K562 (cell line): Measurements from ENCODE around the gene WDR81. TPM values are rescaled to one million over a fixed set of nuclear protein-coding genes. Genes with fewer than 3 reads are reported as not detected.

Experiments used
- JUND ChIP-seq, 2 experiments: IDR thresholded peaks; 2 replicates in 1 of 2; 3 replicates in 1 of 2; pipeline ENCODE4 v1.6.1; 2011; ENCODE audit warnings: borderline replicate concordance in 2 of 2, low read depth in 2 of 2, low read length in 2 of 2, improper control_type of control experiment in 1 of 2, missing biosample characterization in 1 of 2, missing genetic modification characterization in 1 of 2, missing genetic modification reagents in 1 of 2
- RFX7 ChIP-seq: fragments of 250-450 bp; sonication (Bioruptor Pico); IDR thresholded peaks from 2 replicates; pipeline ENCODE4 v1.5.1; 2021; ENCODE audit warnings: mild to moderate bottlenecking
- SIN3A ChIP-seq, 2 experiments: fragments of 150-350 bp in 1 of 2; IDR thresholded peaks; 2 replicates each; pipeline ENCODE4 v1.6.1; 2011 to 2016; ENCODE audit warnings: borderline replicate concordance in 2 of 2, low read depth in 2 of 2, low read length in 2 of 2, mild to moderate bottlenecking in 2 of 2, moderate library complexity in 2 of 2; ENCODE audit not compliant: control insufficient read depth in 1 of 2
- TCF7L2 ChIP-seq: fragments of 150-350 bp; IDR thresholded peaks from 2 replicates; pipeline ENCODE4 v1.6.1; 2016; ENCODE audit warnings: low read depth, mild to moderate bottlenecking, low read length, moderate library complexity
- TEAD4 ChIP-seq, 2 experiments: sonication (generic) in 1 of 2; formaldehyde crosslinking in 1 of 2; IDR thresholded peaks; 2 replicates each; pipeline versions ENCODE4 v1.6.1 to v1.8.0; 2012 to 2022; ENCODE audit warnings: borderline replicate concordance in 1 of 2, inconsistent platforms in 1 of 2, low read length in 1 of 2, mild to moderate bottlenecking in 1 of 2, missing genetic modification reagents in 1 of 2
- ZNF133 ChIP-seq: fragments of 250-450 bp; sonication (Bioruptor Pico); IDR thresholded peaks from 2 replicates; pipeline ENCODE4 v1.4.0; 2020; ENCODE audit warnings: mild to moderate bottlenecking
- polyA plus RNA-seq, 8 experiments: library from polyadenylated mRNA; depleted of rRNA in 4 of 8; stranded (reverse) in 5 of 8; unstranded in 3 of 8; fragments of >200 nt; fragmentation: Nextera tagmentation in 2 of 8; fragmentation: Illumina TruSeq in 1 of 8; extraction: Ambion mirVana in 2 of 8; extraction: Trizol in 1 of 8; gene quantifications; 2 replicates each; pipeline versions ENCODE4 v1.2.1 to v1.2.3, GENCODE V29; 2011 to 2014; ENCODE audit warnings: inconsistent platforms in 1 of 8, missing spikeins in 1 of 8
- total RNA-seq, 7 experiments: library from RNA; depleted of rRNA in 6 of 7; stranded (reverse); fragments of >200 nt in 6 of 7; fragmentation: Illumina TruSeq in 2 of 7; extraction: Trizol in 2 of 7; gene quantifications; 2 replicates each; pipeline versions ENCODE4 v1.2.1 to v1.2.3, GENCODE V29; 2011 to 2021; ENCODE audit warnings: low replicate concordance in 1 of 7
- TF ChIP-seq, protein P1 (sequence below): fragments of 200-800 bp; sonication (Bioruptor generic); IDR thresholded peaks from 2 replicates; pipeline ENCODE4 v1.6.1; 2017; ENCODE audit warnings: missing genetic modification characterization, missing compliant biosample characterization
- TF ChIP-seq, protein P2 (sequence below), 2 experiments: fragments of 450-650 bp; IDR thresholded peaks; 2 replicates each; pipeline ENCODE4 v1.6.1; 2016
- TF ChIP-seq, protein P3 (sequence below), 2 experiments: fragments of 450-650 bp; conservative IDR thresholded peaks; 2 replicates each; pipeline ENCODE4 v1.6.1; 2017; ENCODE audit warnings: mild to moderate bottlenecking in 2 of 2, moderate library complexity in 2 of 2
- TF ChIP-seq, protein P4 (sequence below): fragments of 250-450 bp; sonication (Bioruptor Pico); IDR thresholded peaks from 2 replicates; pipeline ENCODE4 v1.4.0; 2020; ENCODE audit warnings: mild to moderate bottlenecking, moderate library complexity
- TF ChIP-seq, protein P5 (sequence below): fragments of 450-650 bp; IDR thresholded peaks from 2 replicates; pipeline ENCODE4 v1.6.1; 2018; ENCODE audit not compliant: partially characterized antibody

The WDR81 gene
- total and polyA plus RNA-seq, 9 of the 15 experiments (the other 6 are each of a cell fraction or from before 2014, with no cell fraction given), result 0.01 to 17.1 (median 3.3) TPM

DNA sequence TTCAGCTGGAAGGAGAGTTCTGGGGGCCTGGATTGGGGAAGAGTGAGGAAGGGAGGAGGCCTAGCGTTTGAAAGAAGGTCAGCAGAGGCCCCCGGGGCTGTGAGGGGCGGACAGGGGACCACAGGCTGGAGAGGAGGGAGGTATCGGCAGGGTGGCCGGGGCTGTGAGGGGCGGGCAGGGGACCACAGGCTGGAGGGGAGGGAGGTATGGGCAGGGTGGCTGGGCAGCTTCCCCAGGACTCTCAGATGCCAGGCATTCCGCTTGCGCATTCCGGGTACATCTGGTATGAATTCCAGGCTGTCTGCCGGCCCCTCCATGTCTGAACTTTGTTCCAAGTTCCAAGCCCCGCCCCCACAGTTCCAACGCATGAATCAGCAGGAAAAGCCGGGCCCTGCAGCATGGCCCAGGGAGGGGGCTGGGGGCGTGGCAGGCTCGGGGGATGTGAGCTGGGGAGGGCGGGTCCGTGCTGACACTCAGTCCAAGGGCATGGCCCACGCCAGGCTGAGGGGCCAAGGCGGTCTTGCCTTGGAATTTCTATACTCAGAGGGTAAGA is 10.0 kb upstream of the WDR81 start (continued):
- TF ChIP-seq SIN3A (IDR thresholded peaks at IDR 0.05; ENCODE audit: borderline replicate concordance in 2 of 2, control insufficient read depth in 1 of 2, low read depth in 2 of 2, low read length in 2 of 2) (peak in 1 of 2 experiments; percentile 70; a peak in 1 of 4 replicates), TEAD4 (IDR thresholded peaks at IDR 0.05; ENCODE audit: low read length) (0 out of 2 replicates have a peak, but pooled peaks have one; percentile 32), TEAD4 (CRISPR knock-in tag; IDR thresholded peaks at IDR 0.05; ENCODE audit: borderline replicate concordance) (no peak), RFX7 (CRISPR knock-in tag) (no peak), TCF7L2 (no peak), ZNF133 (no peak), JUND (IDR thresholded peaks at IDR 0.05; ENCODE audit: borderline replicate concordance, low read depth, low read length) (0 out of 2 replicates have a peak, but pooled peaks have one; percentile 37), JUND (tag; IDR thresholded peaks at IDR 0.05; ENCODE audit: borderline replicate concordance, low read depth, low read length) (no peak)
- TF ChIP-seq, protein P1, sequence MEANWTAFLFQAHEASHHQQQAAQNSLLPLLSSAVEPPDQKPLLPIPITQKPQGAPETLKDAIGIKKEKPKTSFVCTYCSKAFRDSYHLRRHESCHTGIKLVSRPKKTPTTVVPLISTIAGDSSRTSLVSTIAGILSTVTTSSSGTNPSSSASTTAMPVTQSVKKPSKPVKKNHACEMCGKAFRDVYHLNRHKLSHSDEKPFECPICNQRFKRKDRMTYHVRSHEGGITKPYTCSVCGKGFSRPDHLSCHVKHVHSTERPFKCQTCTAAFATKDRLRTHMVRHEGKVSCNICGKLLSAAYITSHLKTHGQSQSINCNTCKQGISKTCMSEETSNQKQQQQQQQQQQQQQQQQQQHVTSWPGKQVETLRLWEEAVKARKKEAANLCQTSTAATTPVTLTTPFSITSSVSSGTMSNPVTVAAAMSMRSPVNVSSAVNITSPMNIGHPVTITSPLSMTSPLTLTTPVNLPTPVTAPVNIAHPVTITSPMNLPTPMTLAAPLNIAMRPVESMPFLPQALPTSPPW (CRISPR knock-in tag), result peak; percentile 86
- TF ChIP-seq, protein P2, sequence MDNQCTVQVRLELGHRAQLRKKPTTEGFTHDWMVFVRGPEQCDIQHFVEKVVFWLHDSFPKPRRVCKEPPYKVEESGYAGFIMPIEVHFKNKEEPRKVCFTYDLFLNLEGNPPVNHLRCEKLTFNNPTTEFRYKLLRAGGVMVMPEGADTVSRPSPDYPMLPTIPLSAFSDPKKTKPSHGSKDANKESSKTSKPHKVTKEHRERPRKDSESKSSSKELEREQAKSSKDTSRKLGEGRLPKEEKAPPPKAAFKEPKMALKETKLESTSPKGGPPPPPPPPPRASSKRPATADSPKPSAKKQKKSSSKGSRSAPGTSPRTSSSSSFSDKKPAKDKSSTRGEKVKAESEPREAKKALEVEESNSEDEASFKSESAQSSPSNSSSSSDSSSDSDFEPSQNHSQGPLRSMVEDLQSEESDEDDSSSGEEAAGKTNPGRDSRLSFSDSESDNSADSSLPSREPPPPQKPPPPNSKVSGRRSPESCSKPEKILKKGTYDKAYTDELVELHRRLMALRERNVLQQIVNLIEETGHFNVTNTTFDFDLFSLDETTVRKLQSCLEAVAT (IDR thresholded peaks at IDR 0.05), result 0 out of 4 replicates have a peak, but pooled peaks of 1 of the 2 experiments have one; percentile 18
- TF ChIP-seq, protein P3, sequence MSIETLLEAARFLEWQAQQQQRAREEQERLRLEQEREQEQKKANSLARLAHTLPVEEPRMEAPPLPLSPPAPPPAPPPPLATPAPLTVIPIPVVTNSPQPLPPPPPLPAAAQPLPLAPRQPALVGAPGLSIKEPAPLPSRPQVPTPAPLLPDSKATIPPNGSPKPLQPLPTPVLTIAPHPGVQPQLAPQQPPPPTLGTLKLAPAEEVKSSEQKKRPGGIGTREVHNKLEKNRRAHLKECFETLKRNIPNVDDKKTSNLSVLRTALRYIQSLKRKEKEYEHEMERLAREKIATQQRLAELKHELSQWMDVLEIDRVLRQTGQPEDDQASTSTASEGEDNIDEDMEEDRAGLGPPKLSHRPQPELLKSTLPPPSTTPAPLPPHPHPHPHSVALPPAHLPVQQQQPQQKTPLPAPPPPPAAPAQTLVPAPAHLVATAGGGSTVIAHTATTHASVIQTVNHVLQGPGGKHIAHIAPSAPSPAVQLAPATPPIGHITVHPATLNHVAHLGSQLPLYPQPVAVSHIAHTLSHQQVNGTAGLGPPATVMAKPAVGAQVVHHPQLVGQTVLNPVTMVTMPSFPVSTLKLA (conservative IDR thresholded peaks at IDR 0.05), result peak; percentile 80 to 91
- TF ChIP-seq, protein P4, sequence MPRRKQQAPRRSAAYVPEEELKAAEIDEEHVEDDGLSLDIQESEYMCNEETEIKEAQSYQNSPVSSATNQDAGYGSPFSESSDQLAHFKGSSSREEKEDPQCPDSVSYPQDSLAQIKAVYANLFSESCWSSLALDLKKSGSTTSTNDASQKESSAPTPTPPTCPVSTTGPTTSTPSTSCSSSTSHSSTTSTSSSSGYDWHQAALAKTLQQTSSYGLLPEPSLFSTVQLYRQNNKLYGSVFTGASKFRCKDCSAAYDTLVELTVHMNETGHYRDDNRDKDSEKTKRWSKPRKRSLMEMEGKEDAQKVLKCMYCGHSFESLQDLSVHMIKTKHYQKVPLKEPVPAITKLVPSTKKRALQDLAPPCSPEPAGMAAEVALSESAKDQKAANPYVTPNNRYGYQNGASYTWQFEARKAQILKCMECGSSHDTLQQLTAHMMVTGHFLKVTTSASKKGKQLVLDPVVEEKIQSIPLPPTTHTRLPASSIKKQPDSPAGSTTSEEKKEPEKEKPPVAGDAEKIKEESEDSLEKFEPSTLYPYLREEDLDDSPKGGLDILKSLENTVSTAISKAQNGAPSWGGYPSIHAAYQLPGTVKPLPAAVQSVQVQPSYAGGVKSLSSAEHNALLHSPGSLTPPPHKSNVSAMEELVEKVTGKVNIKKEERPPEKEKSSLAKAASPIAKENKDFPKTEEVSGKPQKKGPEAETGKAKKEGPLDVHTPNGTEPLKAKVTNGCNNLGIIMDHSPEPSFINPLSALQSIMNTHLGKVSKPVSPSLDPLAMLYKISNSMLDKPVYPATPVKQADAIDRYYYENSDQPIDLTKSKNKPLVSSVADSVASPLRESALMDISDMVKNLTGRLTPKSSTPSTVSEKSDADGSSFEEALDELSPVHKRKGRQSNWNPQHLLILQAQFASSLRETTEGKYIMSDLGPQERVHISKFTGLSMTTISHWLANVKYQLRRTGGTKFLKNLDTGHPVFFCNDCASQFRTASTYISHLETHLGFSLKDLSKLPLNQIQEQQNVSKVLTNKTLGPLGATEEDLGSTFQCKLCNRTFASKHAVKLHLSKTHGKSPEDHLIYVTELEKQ (CRISPR knock-in tag), result no peak
- TF ChIP-seq, protein P5, sequence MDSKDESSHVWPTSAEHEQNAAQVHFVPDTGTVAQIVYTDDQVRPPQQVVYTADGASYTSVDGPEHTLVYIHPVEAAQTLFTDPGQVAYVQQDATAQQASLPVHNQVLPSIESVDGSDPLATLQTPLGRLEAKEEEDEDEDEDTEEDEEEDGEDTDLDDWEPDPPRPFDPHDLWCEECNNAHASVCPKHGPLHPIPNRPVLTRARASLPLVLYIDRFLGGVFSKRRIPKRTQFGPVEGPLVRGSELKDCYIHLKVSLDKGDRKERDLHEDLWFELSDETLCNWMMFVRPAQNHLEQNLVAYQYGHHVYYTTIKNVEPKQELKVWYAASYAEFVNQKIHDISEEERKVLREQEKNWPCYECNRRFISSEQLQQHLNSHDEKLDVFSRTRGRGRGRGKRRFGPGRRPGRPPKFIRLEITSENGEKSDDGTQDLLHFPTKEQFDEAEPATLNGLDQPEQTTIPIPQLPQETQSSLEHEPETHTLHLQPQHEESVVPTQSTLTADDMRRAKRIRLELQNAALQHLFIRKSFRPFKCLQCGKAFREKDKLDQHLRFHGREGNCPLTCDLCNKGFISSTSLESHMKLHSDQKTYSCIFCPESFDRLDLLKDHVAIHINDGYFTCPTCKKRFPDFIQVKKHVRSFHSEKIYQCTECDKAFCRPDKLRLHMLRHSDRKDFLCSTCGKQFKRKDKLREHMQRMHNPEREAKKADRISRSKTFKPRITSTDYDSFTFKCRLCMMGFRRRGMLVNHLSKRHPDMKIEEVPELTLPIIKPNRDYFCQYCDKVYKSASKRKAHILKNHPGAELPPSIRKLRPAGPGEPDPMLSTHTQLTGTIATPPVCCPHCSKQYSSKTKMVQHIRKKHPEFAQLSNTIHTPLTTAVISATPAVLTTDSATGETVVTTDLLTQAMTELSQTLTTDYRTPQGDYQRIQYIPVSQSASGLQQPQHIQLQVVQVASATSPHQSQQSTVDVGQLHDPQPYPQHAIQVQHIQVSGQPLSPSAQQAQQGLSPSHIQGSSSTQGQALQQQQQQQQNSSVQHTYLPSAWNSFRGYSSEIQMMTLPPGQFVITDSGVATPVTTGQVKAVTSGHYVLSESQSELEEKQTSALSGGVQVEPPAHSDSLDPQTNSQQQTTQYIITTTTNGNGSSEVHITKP, result peak; percentile 96
